Measurements from ENCODE around the gene PRSS53. TPM values are rescaled to one million over a fixed set of nuclear protein-coding genes. Genes with fewer than 3 reads are reported as not detected.

PRSS53 gene
- total RNA-seq, 1 experiment from 2014 or later, result 2.8 TPM

DNA sequence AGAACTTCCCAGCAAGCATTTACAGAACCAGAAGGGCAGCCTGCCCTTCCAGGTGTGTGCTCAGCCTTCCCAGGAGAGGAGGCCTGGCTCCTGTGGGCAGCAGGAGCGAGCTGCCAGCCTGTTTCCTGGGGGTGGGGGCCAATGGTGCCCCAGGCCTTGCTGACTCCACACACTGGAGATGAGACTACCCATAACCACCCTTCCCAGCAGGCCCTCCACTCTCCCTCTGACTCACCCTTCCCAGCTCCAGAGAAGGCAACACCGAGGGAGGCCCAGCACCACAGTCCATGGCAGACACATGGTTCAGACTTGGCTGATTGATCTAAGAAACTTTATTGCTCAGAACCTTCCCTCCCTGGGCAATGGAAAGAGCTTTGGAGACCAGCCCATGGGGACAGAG lies 1.8 kb upstream of the PRSS53 start:
- Histone ChIP-seq H3K9me3 (ENCODE audit: control insufficient read depth, low read depth, low read length) (no peaks in the 10 kb centered on the region), H2AFZ (ENCODE audit: low read length) (no peak overlapping the region), H4K91ac (ENCODE audit: insufficient read length, low read depth, low read length) (no peak overlapping the region), H2BK20ac (ENCODE audit: low read depth, low read length, poor library complexity, severe bottlenecking) (no peak overlapping the region), H4K20me1 (ENCODE audit: control insufficient read depth, insufficient read depth, insufficient read length) (peaks cover 3% of the 10 kb centered on the region), H3K4me1 (ENCODE audit: insufficient read depth, low read length) (peaks cover under 1% of the 10 kb centered on the region; the same call in 1 of the 2 replicates), H2AK5ac (ENCODE audit: insufficient read length, low read length) (no peak overlapping the region), H3K27me3 (ENCODE audit: insufficient read depth, low read length) (no peaks in the 10 kb centered on the region), H4K8ac (replicated peaks; ENCODE audit: insufficient read length, low read depth, low read length) (no peak overlapping the region), H4K5ac (ENCODE audit: insufficient read length, low read depth, low read length) (no peak overlapping the region), H3K14ac (ENCODE audit: insufficient read depth, low read length) (no peak overlapping the region), H3K9ac (ENCODE audit: extremely low read depth, insufficient read length, low read length) (no peak overlapping the region), H2BK120ac (ENCODE audit: low read depth, low read length, poor library complexity, severe bottlenecking) (no peak overlapping the region), H3K4me2 (ENCODE audit: insufficient read depth, insufficient read length, low read length) (no peak overlapping the region), H2BK5ac (ENCODE audit: insufficient read length, low read length) (no peak overlapping the region), H2BK15ac (ENCODE audit: low read depth, low read length) (no peak overlapping the region), H2BK12ac (ENCODE audit: insufficient read length, low read depth, low read length) (no peak overlapping the region), H3K79me2 (ENCODE audit: insufficient read depth, low read length) (peaks cover 2% of the 10 kb centered on the region; the same call in 1 of the 2 replicates), H3K56ac (ENCODE audit: insufficient read length, low read depth, low read length) (no peak overlapping the region), H3K18ac (ENCODE audit: insufficient read length, low read depth, low read length) (no peak overlapping the region), H3K27ac (ENCODE audit: insufficient read length, low read depth, low read length) (no peak overlapping the region), H3K23ac (ENCODE audit: insufficient read length, low read depth, low read length) (no peak overlapping the region), H3T11ph (ENCODE audit: low read length) (no peak overlapping the region), H3K23me2 (ENCODE audit: insufficient read length, low read depth, low read length, poor library complexity, severe bottlenecking) (peaks cover 11% of the 10 kb centered on the region), H3K4ac (ENCODE audit: low read depth, low read length) (no peak overlapping the region), H3K79me1 (ENCODE audit: insufficient read depth, low read depth, low read length, poor library complexity, severe bottlenecking) (peaks cover 2% of the 10 kb centered on the region)
- no peaks in the 10 kb centered on the region; a peak in 1 of 5 replicates for H3K9me3 Mint-ChIP-seq
- TF ChIP-seq, protein P1, sequence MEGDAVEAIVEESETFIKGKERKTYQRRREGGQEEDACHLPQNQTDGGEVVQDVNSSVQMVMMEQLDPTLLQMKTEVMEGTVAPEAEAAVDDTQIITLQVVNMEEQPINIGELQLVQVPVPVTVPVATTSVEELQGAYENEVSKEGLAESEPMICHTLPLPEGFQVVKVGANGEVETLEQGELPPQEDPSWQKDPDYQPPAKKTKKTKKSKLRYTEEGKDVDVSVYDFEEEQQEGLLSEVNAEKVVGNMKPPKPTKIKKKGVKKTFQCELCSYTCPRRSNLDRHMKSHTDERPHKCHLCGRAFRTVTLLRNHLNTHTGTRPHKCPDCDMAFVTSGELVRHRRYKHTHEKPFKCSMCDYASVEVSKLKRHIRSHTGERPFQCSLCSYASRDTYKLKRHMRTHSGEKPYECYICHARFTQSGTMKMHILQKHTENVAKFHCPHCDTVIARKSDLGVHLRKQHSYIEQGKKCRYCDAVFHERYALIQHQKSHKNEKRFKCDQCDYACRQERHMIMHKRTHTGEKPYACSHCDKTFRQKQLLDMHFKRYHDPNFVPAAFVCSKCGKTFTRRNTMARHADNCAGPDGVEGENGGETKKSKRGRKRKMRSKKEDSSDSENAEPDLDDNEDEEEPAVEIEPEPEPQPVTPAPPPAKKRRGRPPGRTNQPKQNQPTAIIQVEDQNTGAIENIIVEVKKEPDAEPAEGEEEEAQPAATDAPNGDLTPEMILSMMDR (conservative IDR thresholded peaks at IDR 0.05), result no peak
- no peaks in the 10 kb centered on the region; the same call in 1 of the 2 replicates for H3K27me3 Mint-ChIP-seq (ENCODE audit: low read depth)
- DNase-seq, result no peak
- H3K4me1 Mint-ChIP-seq, result peaks cover 7 to 12% of the 10 kb centered on the region in 2 experiments
- H3K27ac Mint-ChIP-seq, result no peak overlapping the region
- H3K36me3 Mint-ChIP-seq (ENCODE audit: insufficient read depth in 1 of 3, low read depth in 3 of 3), result peaks cover 5 to 24% (median 23%) of the 10 kb centered on the region in 3 experiments; a peak in 6 of 7 replicates
- WGBS (ENCODE audit: extremely low coverage, insufficient read length, low lambda C conversion rate), result no CpG with 5 or more reads among the region's 2 CpGs
- H3K4me3 Mint-ChIP-seq, result no peak overlapping the region

All from H9 (cell line).